ENCODE data around the gene IGSF5.
"Not testable (repeated sequence)": the region's sequence is repeated elsewhere in the genome, so short reads cannot be mapped to it uniquely, and the experiment has no call there.

IGSF5 gene

DNA sequence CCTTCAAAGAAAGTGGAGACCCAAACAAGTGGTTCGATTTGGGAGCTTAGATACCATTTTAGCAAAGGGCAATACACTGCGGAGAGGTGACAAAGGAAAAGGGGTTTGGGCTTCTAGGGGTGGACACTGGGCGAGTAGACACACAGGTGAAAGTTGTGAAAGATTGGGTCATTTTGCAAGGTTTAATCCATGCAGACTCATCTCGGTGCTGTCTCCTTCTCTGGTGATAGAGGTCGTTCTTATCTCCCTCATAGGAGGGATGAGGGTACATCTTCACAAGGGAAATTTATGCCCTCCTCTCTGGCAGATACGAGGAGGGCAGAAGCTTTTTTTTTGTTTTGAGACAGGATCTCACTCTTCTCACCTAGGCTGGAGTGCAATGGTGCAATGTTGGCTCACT is 6.4 kb upstream of the IGSF5 start:
- no peak for DNase-seq (ENCODE audit: low read depth in 2 of 2)

DNA sequence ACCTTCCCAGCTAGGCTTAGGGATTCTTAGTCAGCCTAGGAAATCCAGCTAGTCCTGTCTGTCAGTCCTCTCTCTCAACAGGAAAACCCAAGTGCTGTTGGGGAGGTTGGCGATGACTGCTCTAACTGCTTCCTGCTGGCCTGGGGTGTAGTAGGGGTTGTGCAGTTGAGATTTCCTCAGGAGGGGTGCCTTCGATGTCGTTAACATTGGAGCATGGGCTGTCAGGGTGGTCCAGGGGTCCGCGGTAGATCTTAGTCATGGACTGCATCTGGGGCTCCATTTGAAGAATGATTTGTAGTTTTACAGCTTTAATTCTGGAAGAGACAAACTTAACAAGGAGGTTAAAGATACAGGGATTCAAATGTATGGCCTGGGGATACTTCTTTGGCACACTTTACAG is 5.5 kb upstream of the IGSF5 start:
- not testable (repeated sequence) for DNase-seq (ENCODE audit: low read depth in 2 of 2)

GRCh38 chr21:39742561-39742960 is 2.4 kb upstream of the IGSF5 start:
- DNase-seq (ENCODE audit: low read depth in 2 of 2): not testable (repeated sequence)

- DNase-seq (ENCODE audit: low read depth in 2 of 2): not testable (repeated sequence)
Measured at GRCh38 chr21:39745332-39745731, 349 bp downstream of the IGSF5 start.

GRCh38 chr21:39750670-39751069 is 5.7 kb downstream of the IGSF5 start:
- no peak for DNase-seq (ENCODE audit: low read depth in 2 of 2)

DNA sequence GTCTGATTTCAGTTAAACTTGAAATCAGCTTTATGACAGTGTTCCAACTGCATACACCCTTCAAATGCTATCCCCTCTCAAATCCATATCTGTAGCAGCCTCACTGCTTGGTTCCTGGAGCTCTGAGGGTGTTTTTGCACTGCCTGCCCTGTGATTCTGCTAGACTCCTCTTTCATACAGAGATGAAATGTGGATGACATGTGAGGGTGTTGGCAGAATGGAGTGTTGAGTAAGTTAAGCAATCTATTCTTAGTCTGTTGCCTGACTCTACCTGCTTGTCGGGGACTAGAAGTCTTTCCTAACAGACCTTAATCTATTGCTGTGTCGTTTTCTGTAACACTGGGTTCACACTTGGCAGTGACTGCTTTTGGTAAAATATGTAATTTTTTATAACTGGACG is 9.8 kb downstream of the IGSF5 start:
- no peak for DNase-seq (ENCODE audit: low read depth in 2 of 2)

GRCh38 chr21:39756285-39756684 is 11.3 kb downstream of the IGSF5 start:
- DNase-seq (ENCODE audit: low read depth in 2 of 2): no peak

- DNase-seq (ENCODE audit: low read depth in 2 of 2): no peak
Measured at GRCh38 chr21:39763272-39763970, 18.4 kb downstream of the IGSF5 start.

GRCh38 chr21:39774227-39774626 is 29.2 kb downstream of the IGSF5 start:
- no peak for DNase-seq (ENCODE audit: low read depth in 2 of 2)

DNA sequence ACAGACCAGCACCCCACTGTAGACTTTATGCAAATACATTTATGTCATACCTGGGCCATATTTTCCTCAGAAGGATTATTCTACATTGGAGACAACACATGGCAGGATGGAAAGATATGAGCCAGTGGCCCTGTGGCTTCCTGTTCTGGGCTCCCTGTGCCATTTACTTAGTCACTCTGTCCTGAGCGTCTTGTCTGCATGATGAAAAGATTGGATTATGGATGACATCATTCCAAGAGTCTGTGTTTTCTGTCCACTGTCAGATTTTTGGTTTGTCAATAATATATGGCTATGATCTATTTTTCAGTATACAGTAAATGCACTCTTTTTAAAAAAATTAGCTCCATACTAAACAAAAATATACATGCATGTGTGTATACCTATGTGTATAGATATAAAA is 30.8 kb downstream of the IGSF5 start:
- no peak for DNase-seq (ENCODE audit: low read depth in 2 of 2)

- DNase-seq (ENCODE audit: low read depth in 2 of 2): no peak
Measured at GRCh38 chr21:39776589-39776988, 31.6 kb downstream of the IGSF5 start.

GRCh38 chr21:39781331-39781730 is 36.3 kb downstream of the IGSF5 start:
- no peak for DNase-seq (ENCODE audit: low read depth in 2 of 2)

DNA sequence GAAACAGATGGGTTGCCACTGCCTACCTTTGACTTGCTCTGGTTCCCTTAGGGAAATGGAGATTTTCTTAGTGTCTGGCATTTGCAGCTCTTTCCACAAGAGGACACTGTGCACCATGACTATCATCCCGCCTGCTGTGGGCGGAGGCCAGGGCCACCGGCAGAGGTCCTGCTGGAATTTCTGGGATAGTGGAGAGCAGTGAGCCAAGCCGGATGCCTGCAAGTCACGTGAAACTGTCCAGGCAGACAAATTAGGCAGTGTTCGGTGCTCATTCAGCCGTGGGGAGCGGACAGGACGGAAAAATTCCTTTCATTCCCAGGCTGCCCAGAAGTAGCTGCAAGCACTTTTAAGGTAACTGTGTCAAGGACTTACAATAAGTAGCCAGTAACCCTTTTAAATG is 43.4 kb downstream of the IGSF5 start:
- DNase-seq (ENCODE audit: low read depth in 2 of 2): no peak

GRCh38 chr21:39796466-39796865 is 51.5 kb downstream of the IGSF5 start:
- no peak for DNase-seq (ENCODE audit: low read depth in 2 of 2)

DNA sequence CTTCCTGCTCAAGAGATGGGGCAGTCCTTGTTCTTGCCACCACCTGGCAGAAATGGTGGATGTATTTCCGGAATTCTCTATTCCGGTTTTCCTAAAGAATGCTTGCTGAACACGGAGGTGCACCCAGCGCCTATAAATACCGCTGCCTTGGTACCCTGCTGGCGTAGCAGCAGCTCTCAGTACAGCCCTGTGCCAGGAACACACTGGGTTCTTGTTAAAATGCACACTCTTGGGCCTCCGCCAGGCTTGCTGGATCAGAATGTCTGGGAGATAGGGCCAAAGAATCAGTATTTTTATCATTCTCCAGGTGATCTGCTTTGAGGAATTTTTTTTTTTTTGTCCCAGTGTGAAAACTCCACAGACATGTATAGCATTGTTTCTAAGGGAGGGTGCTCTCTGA is 54.2 kb downstream of the IGSF5 start:
- DNase-seq (ENCODE audit: low read depth in 2 of 2): no peak

GRCh38 chr21:39800311-39800710 is 55.3 kb downstream of the IGSF5 start:
- DNase-seq (ENCODE audit: low read depth in 2 of 2): no peak

GRCh38 chr21:39802217-39802616 is 57.2 kb downstream of the IGSF5 start:
- DNase-seq (ENCODE audit: low read depth in 2 of 2): no peak

- DNase-seq (ENCODE audit: low read depth in 2 of 2): no peak
Measured at GRCh38 chr21:39803393-39803792, 58.4 kb downstream of the IGSF5 start.

GRCh38 chr21:39804240-39804639 is 59.3 kb downstream of the IGSF5 start:
- DNase-seq (ENCODE audit: low read depth in 2 of 2): no peak

DNA sequence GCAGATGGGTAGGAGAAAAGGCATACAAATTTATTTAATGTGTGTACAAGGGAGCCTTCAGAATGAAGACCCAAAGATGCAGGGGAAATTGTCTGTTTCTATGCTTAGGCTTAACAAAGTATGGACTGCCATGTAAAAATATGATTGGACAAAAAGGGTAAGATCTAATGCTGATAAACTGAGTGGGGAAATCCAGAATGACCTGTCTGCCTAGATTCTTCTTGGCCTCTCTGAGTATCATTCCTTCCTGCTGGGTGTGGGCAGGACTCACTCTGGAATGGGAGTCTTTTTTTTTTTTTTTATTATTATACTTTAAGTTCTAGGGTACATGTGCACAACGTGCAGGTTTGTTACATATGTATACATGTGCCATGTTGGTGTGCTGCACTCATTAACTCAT is 61.0 kb downstream of the IGSF5 start:
- no peak for DNase-seq (ENCODE audit: low read depth in 2 of 2)

- no peak for DNase-seq (ENCODE audit: low read depth in 2 of 2)
Measured at GRCh38 chr21:39807738-39808137, 62.8 kb downstream of the IGSF5 start.

GRCh38 chr21:39809936-39810335 is 65.0 kb downstream of the IGSF5 start:
- DNase-seq (ENCODE audit: low read depth in 2 of 2): no peak

GRCh38 chr21:39812983-39813382 is 68.0 kb downstream of the IGSF5 start:
- no peak for DNase-seq (ENCODE audit: low read depth in 2 of 2)

- DNase-seq (ENCODE audit: low read depth in 2 of 2): no peak
Measured at GRCh38 chr21:39818557-39818956, 73.6 kb downstream of the IGSF5 start.
